OCI-LY3 (cell line): ENCODE results near the gene SNRNP35.

Experiments
- H2AFZ ChIP-seq: fragments of 200-600, 300-600 bp; shearing (Covaris generic); 2 replicates; pipeline ENCODE4 v1.6.0; 2014; ENCODE audit warnings: antibody characterized with exemption, low read depth, low read length
- H3K27ac ChIP-seq: fragments of 200-600, 300-600 bp; sonication (generic); 2 replicates; pipeline ENCODE4 v1.5.1; 2014; ENCODE audit warnings: mild to moderate bottlenecking, low read length, moderate library complexity, mixed read lengths
- H3K27me3 ChIP-seq: fragments of 200-600, 300-600 bp; sonication (generic); 2 replicates; pipeline ENCODE4 v1.6.1; 2014; ENCODE audit warnings: low read depth, low read length, mixed read lengths
- H3K36me3 ChIP-seq: fragments of 200-600, 300-600 bp; sonication (generic); replicated peaks from 2 replicates; pipeline ENCODE3; 2014; ENCODE audit warnings: low read depth, low read length, mixed read lengths
- H3K4me1 ChIP-seq: fragments of 300-600, 200-600 bp; sonication (generic); 2 replicates; pipeline ENCODE4 v1.6.1; 2014; ENCODE audit warnings: low read length, mixed read lengths
- H3K4me2 ChIP-seq: fragments of 200-600, 300-600 bp; sonication (generic); 2 replicates; pipeline ENCODE4 v1.6.1; 2014; ENCODE audit warnings: low read length, mixed read lengths
- H3K4me3 ChIP-seq: fragments of 300-600, 200-600 bp; sonication (generic); 2 replicates; pipeline ENCODE4 v1.5.1; 2014; ENCODE audit warnings: antibody characterized with exemption, mild to moderate bottlenecking, low read length, moderate library complexity
- H3K79me2 ChIP-seq: fragments of 300-600, 200-600 bp; shearing (Covaris generic); 2 replicates; pipeline ENCODE4 v1.6.1; 2014; ENCODE audit warnings: mild to moderate bottlenecking, low read length, mixed read lengths
- H3K9ac ChIP-seq: fragments of 300-600, 200-600 bp; shearing (Covaris generic); 2 replicates; pipeline ENCODE4 v1.6.0; 2014; ENCODE audit warnings: mild to moderate bottlenecking, low read length, moderate library complexity
- H3K9me3 ChIP-seq: fragments of 200-600, 300-600 bp; shearing (Covaris generic); 2 replicates; pipeline ENCODE4 v1.6.1; 2014; ENCODE audit warnings: low read length, mixed read lengths; ENCODE audit not compliant: insufficient read depth
- H4K20me1 ChIP-seq: fragments of 200-600, 300-600 bp; sonication (generic); 2 replicates; pipeline ENCODE4 v1.6.1; 2016; ENCODE audit warnings: low read length, mixed read lengths; ENCODE audit not compliant: insufficient read depth
- CTCF ChIP-seq: fragments of 200-600, 300-600 bp; sonication (generic); IDR thresholded peaks from 2 replicates; pipeline ENCODE4 v1.5.1; 2014; ENCODE audit warnings: antibody characterized with exemption, low read length, low read depth
- EZH2phosphoT487 ChIP-seq: fragments of 200-600 bp; shearing (Covaris generic); IDR thresholded peaks from 2 replicates; pipeline ENCODE4 v1.6.1; 2018; ENCODE audit warnings: antibody characterized with exemption, mixed run types, low read depth

Gene SNRNP35

GRCh38 chr12:123442774-123443173, 15.2 kb upstream of the SNRNP35 start:
- Histone ChIP-seq H3K4me1 (peaks cover 57% of the 10 kb centered on the region), H3K4me2 (peak overlapping the region; percentile 94), H3K9me3 (no peaks in the 10 kb centered on the region), H3K9ac (peak overlapping the region; percentile 60), H3K4me3 (peak overlapping the region; percentile 71), H3K27me3 (no peaks in the 10 kb centered on the region), H4K20me1 (no peaks in the 10 kb centered on the region), H2AFZ (no peak overlapping the region), H3K36me3 (peaks cover 8% of the 10 kb centered on the region), H3K27ac (peak overlapping the region; percentile 97), H3K79me2 (no peaks in the 10 kb centered on the region)
- no peak for TF ChIP-seq EZH2phosphoT487
- no peak for TF ChIP-seq CTCF

GRCh38 chr12:123444092-123445026, 13.6 kb upstream of the SNRNP35 start:
- no peak overlapping the region for H2AFZ ChIP-seq
- no peak overlapping the region for H3K4me3 ChIP-seq
- H3K9ac ChIP-seq, result no peak overlapping the region
- H3K27ac ChIP-seq, result no peak overlapping the region
- H3K27me3 ChIP-seq, result no peaks in the 10 kb centered on the region
- no peaks in the 10 kb centered on the region for H4K20me1 ChIP-seq
- no peak for TF ChIP-seq EZH2phosphoT487
- no peak for TF ChIP-seq CTCF
- H3K4me2 ChIP-seq, result peak overlapping the region; percentile 72; the same call in 1 of the 2 replicates
- H3K4me1 ChIP-seq, result peaks cover 57% of the 10 kb centered on the region
- H3K79me2 ChIP-seq, result no peaks in the 10 kb centered on the region
- H3K36me3 ChIP-seq, result peaks cover 8% of the 10 kb centered on the region
- H3K9me3 ChIP-seq, result no peaks in the 10 kb centered on the region

- no peaks in the 10 kb centered on the region for H3K27me3 ChIP-seq
- peak overlapping the region; percentile 63 for H3K27ac ChIP-seq
- no peaks in the 10 kb centered on the region for H3K79me2 ChIP-seq
- H3K9me3 ChIP-seq, result no peaks in the 10 kb centered on the region
- H4K20me1 ChIP-seq, result no peaks in the 10 kb centered on the region
- H3K4me2 ChIP-seq, result peak overlapping the region; percentile 72
- peak overlapping the region; percentile 34; the same call in 1 of the 2 replicates for H2AFZ ChIP-seq
- H3K4me1 ChIP-seq, result peaks cover 54% of the 10 kb centered on the region
- TF ChIP-seq EZH2phosphoT487 (no peak), CTCF (no peak)
- H3K9ac ChIP-seq, result peak overlapping the region; percentile 45
- H3K36me3 ChIP-seq, result peaks cover 8% of the 10 kb centered on the region
- peak overlapping the region; percentile 55 for H3K4me3 ChIP-seq
Observed at GRCh38 chr12:123445388-123446332, 12.3 kb upstream of the SNRNP35 start.
